Measurements from ENCODE around the gene IGFBPL1.
A peak's percentile ranks its signal among the peaks of the same experiment; 100 is the strongest.
"Not testable (repeated sequence)": the region's sequence is repeated elsewhere in the genome, so short reads cannot be mapped to it uniquely, and the experiment has no call there.

Gene IGFBPL1

GRCh38 chr9:38423973-38424843, at the start of gene IGFBPL1:
Gene IGFBPL1 (minus strand): TSS chr9:38424454. CDS start chr9:38424424, 30 bp downstream.
- Histone ChIP-seq H3K9me2 (replicated peaks; ENCODE audit: insufficient read depth, low read length) (no peaks in the 10 kb centered on the region), H3K9ac (ENCODE audit: low read length) (no peak within 1 kb of the TSS), H3F3A (ENCODE audit: insufficient read depth, low read length) (no peaks in the 10 kb centered on the region), H3K27me3 (replicated peaks; ENCODE audit: insufficient read depth, low read length) (no peaks in the 10 kb centered on the region), H3K27ac (ENCODE audit: low read length) (no peak within 1 kb of the TSS), H3K4me2 (ENCODE audit: low read depth, low read length) (no peak within 1 kb of the TSS), H3K79me2 (ENCODE audit: low read length) (no peaks in the 10 kb centered on the region), H2AFZ (ENCODE audit: low read length) (no peak within 1 kb of the TSS), H3K4me3 (ENCODE audit: low read length) (no peak within 1 kb of the TSS), H3K9me3 (replicated peaks; ENCODE audit: insufficient read depth, low read length) (no peaks in the 10 kb centered on the region), H4K20me1 (ENCODE audit: insufficient read depth, low read length) (no peaks in the 10 kb centered on the region), H3K4me1 (ENCODE audit: low read length) (no peaks in the 10 kb centered on the region), H3K36me3 (replicated peaks; ENCODE audit: insufficient read depth, low read length) (no peaks in the 10 kb centered on the region)
- peak; percentile 8 for DNase-seq
- TF ChIP-seq, protein P1, sequence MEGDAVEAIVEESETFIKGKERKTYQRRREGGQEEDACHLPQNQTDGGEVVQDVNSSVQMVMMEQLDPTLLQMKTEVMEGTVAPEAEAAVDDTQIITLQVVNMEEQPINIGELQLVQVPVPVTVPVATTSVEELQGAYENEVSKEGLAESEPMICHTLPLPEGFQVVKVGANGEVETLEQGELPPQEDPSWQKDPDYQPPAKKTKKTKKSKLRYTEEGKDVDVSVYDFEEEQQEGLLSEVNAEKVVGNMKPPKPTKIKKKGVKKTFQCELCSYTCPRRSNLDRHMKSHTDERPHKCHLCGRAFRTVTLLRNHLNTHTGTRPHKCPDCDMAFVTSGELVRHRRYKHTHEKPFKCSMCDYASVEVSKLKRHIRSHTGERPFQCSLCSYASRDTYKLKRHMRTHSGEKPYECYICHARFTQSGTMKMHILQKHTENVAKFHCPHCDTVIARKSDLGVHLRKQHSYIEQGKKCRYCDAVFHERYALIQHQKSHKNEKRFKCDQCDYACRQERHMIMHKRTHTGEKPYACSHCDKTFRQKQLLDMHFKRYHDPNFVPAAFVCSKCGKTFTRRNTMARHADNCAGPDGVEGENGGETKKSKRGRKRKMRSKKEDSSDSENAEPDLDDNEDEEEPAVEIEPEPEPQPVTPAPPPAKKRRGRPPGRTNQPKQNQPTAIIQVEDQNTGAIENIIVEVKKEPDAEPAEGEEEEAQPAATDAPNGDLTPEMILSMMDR (IDR thresholded peaks at IDR 0.05; ENCODE audit: low read length): no peak
- no peak for TF ChIP-seq EZH2 (optimal IDR thresholded peaks at IDR 0.05; ENCODE audit: low read depth, low read length)
- TF ChIP-seq EZH2phosphoT487 (IDR thresholded peaks at IDR 0.05; ENCODE audit: low read length): no peak

DNA sequence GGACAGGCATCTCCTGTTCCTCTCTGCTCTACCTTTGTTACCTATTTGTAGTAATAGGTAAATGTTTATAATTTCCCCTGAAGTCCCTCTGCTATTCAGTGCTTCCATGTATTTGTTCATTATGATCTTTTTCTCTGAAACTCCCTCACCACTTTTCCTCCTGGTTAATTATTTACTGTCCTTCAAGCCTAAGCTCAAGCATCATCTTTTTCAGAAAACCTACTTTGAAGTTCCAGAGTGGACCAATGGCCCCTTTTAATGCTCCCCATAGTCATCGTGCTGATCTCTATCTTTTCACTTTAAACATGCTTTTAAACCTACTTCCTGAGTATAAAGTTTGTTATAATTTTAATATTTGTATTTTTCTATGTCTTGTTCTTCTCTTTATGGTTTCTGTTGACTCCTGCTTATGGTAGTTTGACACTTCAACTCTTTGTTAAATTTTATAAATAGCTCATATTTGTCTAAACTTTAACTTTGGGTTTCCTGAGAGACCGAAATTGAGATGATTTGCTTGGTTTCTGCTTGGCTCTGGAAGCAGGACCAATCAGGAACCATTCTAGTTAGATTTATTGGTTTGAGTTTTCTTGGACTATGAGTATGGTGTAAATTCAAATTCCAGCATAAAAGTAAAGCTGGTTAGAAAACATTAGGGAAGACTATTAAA, 48.5 kb upstream of the IGFBPL1 start:
- not testable (repeated sequence) for H3F3A ChIP-seq (ENCODE audit: insufficient read depth, low read length); H3K27me3 ChIP-seq (replicated peaks; ENCODE audit: insufficient read depth, low read length); H4K20me1 ChIP-seq (ENCODE audit: insufficient read depth, low read length); H3K4me2 ChIP-seq (ENCODE audit: low read depth, low read length); H3K36me3 ChIP-seq (replicated peaks; ENCODE audit: insufficient read depth, low read length); H3K27ac ChIP-seq (ENCODE audit: low read length); H3K9ac ChIP-seq (ENCODE audit: low read length); H3K4me3 ChIP-seq (ENCODE audit: low read length); H3K9me3 ChIP-seq (replicated peaks; ENCODE audit: insufficient read depth, low read length); H3K4me1 ChIP-seq (ENCODE audit: low read length); DNase-seq; H3K79me2 ChIP-seq (ENCODE audit: low read length); H2AFZ ChIP-seq (ENCODE audit: low read length); H3K9me2 ChIP-seq (replicated peaks; ENCODE audit: insufficient read depth, low read length)

- Histone ChIP-seq H3K4me1 (ENCODE audit: low read length) (no peaks in the 10 kb centered on the region), H3K9me3 (replicated peaks; ENCODE audit: insufficient read depth, low read length) (no peaks in the 10 kb centered on the region), H3K9me2 (replicated peaks; ENCODE audit: insufficient read depth, low read length) (no peaks in the 10 kb centered on the region), H3K36me3 (replicated peaks; ENCODE audit: insufficient read depth, low read length) (no peaks in the 10 kb centered on the region), H3K79me2 (ENCODE audit: low read length) (no peaks in the 10 kb centered on the region), H3F3A (ENCODE audit: insufficient read depth, low read length) (no peaks in the 10 kb centered on the region), H3K4me2 (ENCODE audit: low read depth, low read length) (no peak overlapping the region), H3K27ac (ENCODE audit: low read length) (no peak overlapping the region), H3K4me3 (ENCODE audit: low read length) (no peak overlapping the region), H3K27me3 (replicated peaks; ENCODE audit: insufficient read depth, low read length) (no peaks in the 10 kb centered on the region), H4K20me1 (ENCODE audit: insufficient read depth, low read length) (no peaks in the 10 kb centered on the region), H2AFZ (ENCODE audit: low read length) (peak overlapping the region; percentile 33; the same call in 1 of the 2 replicates), H3K9ac (ENCODE audit: low read length) (no peak overlapping the region)
- TF ChIP-seq, protein P1 (IDR thresholded peaks at IDR 0.05; ENCODE audit: low read length): no peak
- no peak for TF ChIP-seq EZH2phosphoT487 (IDR thresholded peaks at IDR 0.05; ENCODE audit: low read length)
- TF ChIP-seq EZH2 (optimal IDR thresholded peaks at IDR 0.05; ENCODE audit: low read depth, low read length): no peak
- DNase-seq: no peak
Observed at GRCh38 chr9:38467404-38467803, 43.1 kb upstream of the IGFBPL1 start.

All from MM.1S (cell line).